Islet of Langerhans (tissue), 1 donor: ENCODE data around the gene FBXO8.
A peak's percentile ranks its signal among the peaks of the same experiment; 100 is the strongest.

Experiments used
- FAIRE-seq: peaks from one replicate; lab custom pipeline; 2011; peaks lifted over from hg19 to GRCh38; lab: Jason Lieb, UNC

Gene FBXO8

GRCh38 chr4:174244441-174244840 is 39.0 kb downstream of the FBXO8 start:
- no peak for FAIRE-seq

- no peak for FAIRE-seq
Observed at GRCh38 chr4:174241162-174241561, 42.3 kb downstream of the FBXO8 start.

- peak; percentile 5 for FAIRE-seq
Observed at GRCh38 chr4:174236359-174236758, 47.1 kb downstream of the FBXO8 start.

DNA sequence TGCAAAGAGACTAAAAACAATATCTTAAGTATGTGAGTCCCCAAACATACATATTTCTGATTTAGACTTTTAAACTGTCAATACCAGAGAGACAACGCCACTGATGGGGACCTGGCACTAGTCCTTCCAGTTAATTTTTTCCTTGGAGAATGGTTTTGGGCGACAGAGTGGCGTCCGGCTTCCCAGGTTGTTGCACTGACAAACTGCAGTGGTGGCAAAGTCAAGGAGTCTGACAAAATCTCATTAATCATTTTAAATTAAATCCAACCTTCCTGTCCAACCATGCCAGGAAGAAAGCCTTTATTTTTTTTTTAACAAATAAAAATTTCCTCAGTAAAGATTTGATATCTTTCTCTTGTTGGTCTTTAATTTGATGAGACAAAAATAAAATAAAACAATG is 52.8 kb downstream of the FBXO8 start:
- no peak for FAIRE-seq

- peak; percentile 89 for FAIRE-seq
Observed at GRCh38 chr4:174230148-174230547, 53.3 kb downstream of the FBXO8 start.

DNA sequence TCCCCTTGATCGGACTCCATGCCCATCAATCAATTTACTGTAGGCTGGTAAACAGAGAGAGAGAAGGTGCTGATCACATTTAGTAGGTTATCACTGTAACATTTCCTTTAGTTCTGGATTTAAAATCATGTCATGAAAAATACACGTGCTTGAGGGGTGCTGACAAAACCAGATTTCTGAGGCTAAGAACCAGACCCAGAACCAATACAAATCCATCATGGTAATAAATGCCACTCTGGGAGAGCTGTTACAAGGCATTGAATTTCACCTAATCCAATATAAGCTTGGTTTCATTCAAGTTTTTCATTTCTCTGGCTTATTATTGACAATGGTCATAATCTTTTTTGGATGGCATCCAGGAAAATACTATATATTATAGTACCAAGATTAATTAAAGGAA is 54.5 kb downstream of the FBXO8 start:
- FAIRE-seq, result no peak

DNA sequence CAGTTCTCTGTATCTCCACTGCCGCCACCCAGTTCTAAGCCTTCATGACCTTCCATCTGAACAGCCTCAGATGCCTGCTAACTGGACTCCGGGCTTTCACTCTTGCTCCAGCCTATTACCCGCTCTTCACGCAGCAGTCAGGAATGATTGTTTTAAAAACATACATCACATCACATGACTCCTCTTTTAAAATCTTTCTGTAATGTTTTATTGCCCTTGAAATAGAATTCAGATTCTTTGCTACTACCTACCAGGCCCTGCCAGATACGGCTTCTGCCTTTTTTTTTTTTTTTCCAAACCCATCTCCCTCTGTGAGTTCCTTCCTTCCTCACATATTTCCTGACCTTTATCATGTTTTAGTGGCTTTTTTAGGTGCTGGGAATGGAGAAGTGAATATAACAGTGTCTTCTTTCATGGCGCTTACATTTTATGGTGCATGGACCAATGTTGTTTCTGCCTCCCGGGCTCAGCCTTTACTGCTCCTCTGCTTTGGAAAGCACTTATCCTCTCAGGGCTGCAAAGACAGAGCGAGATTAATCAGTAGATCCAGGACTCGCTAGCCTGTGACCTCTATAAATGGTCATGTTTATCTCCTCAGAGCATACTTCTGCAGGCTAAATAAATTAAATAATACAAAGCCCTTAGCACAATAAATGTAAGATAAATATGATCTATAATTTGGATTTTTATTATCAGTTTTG is 58.0 kb downstream of the FBXO8 start:
- no peak for FAIRE-seq

- FAIRE-seq, result no peak
Observed at GRCh38 chr4:174224550-174224949, 58.9 kb downstream of the FBXO8 start.

DNA sequence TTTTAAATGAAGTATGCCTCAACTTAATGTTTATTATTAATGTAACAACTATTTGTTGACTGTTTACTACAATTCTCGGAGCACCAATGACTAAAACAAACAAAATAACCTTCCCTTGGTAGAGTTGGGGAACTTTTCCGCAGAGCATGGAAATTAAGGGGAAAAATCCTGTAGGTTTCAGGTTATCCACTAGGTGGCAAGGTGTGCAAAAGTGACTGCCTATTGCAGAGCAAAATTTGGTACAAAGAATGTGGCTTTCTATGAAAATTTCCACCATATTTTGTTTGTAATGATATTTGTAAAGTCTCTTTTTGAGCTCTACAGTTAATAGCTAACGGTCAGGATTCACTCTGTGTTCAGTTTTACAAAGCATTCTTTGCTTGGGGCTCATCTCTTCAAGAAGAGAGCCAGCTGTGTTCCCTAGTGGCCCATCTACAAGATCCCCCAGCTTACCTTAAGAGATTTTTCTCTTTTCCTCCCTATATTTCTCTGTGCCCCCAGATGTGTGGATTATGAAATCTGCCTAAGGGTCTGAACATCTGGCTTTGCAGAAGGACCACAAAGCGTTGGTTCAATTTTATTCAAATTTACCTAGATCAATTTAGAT is 61.1 kb downstream of the FBXO8 start:
- no peak for FAIRE-seq

DNA sequence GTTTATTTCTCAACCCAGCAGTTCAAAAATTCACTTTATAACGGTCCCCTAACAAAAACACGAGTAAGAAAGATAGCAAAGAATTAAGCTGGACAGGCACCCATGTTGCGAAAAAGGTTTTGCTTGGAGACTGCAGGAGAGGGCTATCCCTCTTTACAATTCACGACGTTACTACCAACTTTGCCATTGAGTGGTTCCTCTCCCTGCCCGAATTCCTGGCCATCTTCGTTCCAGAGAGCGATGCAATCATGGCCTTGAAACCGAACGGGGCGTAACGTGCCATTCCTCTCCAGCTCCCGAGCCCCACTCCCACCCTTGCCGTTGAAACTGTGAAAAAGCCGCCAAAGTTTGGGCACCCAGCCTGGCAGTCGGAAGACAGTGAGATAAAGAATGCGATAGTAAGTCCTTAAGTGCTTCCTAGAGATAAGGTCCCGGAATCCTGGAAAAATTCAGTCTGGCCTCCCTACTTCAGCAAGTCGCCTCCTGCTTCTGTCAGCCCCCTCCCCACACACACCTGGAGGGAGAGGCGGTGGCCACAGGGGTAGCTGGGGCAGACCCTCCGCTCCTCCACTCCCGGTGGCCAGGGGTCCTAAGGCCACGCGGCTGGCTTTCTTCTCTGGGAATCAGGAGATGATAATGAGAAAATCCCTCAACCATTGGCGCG is 65.2 kb downstream of the FBXO8 start:
- FAIRE-seq, result no peak

DNA sequence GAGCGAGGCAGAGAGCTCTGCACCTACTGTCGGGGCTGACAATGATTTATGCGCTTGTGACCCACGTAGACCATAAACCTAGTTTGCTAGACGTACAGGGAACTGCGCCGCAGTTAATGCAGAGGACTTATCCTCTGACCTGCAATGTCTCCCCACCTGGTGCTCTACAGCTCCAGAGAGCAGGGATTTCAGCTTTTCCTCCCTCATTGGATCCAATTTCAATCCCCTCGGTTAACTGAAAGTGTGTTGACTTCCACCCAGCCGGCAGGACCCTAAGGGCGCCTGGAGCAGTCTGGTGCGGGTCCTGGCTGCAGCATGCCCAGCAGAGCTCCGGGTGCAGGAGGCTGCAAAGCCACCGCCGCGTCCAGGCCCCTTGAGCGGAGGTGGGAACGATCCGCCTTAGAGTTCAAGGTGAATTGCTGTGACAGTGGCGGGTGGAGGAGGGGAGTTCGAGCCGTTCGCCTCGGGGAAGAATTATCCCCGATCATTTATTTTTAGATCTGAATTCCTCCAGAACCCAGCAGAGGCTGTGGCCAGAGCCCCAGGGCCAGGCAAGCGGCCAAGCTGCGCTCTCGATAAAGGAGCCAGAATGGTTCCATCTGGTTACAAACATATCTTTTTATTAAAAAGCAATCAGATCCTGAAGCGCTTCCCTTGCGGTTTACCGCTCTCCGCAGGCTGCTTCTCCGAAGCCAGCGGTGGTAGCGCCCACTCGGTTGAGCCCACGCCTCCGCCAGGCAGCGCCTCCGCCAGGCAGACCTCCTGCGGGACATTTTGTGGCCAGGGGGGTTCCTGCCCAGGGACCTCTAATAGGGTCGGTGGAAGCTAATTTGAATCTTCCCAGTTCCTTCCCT is 66.0 kb downstream of the FBXO8 start:
- no peak for FAIRE-seq

GRCh38 chr4:174216799-174217272 is 66.6 kb downstream of the FBXO8 start:
- FAIRE-seq, result no peak

DNA sequence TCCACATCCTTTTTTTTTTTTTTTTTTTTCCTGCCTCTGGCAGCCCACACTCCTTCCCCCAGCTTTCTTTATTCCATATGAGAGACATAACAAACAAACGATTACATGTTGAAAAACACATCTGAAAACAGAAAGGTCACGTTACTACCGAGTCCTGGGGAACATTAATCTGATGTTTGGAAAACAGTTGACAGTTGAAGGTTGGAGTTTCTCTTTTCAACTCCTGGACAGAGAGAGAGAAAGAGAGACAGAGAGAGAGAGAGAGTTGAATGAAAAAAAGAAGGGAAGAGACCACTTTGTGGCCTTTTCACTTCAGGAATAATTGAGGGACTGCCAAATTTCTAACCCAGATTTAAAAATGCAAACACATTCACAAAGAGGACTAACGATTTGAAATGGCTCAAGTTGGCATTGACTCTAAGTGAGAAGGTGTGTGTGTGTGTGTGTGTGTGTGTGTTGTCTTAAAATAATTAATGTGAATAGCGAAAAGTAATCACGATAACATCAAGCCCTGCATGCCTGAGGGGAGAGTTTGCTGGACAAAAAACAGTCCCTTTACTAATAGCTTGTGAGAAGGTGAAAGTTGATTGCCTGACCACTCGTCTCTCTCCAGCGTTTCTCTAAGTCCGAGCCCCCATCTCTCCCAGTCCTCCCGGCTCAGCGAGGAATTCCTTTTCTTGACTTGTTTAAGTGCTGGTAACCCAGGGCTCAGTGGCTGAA is 67.3 kb downstream of the FBXO8 start:
- FAIRE-seq, result no peak

- peak; percentile 88 for FAIRE-seq
Observed at GRCh38 chr4:174215057-174215456, 68.4 kb downstream of the FBXO8 start.

DNA sequence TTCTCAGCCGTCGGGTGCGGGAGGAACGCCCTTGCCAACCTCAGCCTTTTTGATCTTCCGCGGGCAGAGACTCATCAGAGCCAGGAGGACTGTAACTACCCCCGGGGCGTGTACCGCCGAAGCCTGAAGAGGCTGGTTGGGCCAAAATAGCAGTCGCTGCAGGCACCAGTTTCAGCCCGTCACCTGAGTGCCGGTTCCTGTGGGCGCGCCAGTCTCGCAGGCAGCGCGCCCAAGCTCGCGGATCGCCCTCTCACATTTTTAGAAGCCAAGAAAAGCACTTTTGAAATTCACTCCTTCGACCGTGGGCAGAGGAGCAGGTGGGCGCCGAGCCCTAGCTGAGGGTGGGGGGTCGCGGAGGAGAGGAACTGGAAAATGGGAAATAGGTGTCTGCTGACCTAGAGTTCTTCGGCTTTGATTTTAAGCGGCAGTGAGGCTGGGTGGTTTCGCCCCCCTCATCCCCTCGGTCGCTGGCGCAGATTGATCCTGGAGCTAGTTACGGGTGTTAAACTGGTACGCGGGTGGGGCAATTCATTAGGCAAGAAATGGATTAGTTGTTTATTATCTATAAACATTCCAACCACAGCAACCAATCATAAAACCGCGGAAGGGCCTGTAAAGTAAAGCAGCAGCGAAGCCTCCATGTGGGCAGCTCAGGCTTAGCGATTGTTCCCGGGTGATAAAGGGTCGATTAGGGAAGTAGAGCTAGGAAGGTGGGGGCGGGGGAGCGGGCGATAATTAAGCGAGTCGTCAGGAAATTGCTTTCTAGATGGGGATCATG is 69.2 kb downstream of the FBXO8 start:
- no peak for FAIRE-seq

- no peak for FAIRE-seq
Observed at GRCh38 chr4:174213731-174214100, 69.8 kb downstream of the FBXO8 start.

- no peak for FAIRE-seq
Observed at GRCh38 chr4:174212061-174212460, 71.4 kb downstream of the FBXO8 start.

DNA sequence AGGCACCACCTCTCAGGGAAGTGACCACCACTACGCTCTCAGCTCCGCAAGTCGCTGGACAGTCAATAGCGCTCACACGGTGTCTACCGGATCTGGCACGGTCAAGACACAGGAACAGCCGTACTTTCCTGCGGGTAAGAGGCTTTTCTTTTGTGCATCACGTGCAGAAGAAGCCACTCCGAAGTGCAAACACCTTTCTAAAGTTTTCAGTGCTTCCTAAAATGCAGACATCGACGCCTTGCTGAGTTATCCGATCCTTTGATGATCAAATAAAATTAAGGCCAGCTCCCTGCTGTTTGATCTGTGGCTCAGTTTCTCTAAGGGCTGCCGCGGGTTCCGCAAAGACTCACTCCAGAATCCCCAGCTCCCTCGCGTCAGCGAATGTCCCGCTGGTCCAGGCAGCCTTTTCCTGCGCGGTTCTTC is 71.8 kb downstream of the FBXO8 start:
- no peak for FAIRE-seq

DNA sequence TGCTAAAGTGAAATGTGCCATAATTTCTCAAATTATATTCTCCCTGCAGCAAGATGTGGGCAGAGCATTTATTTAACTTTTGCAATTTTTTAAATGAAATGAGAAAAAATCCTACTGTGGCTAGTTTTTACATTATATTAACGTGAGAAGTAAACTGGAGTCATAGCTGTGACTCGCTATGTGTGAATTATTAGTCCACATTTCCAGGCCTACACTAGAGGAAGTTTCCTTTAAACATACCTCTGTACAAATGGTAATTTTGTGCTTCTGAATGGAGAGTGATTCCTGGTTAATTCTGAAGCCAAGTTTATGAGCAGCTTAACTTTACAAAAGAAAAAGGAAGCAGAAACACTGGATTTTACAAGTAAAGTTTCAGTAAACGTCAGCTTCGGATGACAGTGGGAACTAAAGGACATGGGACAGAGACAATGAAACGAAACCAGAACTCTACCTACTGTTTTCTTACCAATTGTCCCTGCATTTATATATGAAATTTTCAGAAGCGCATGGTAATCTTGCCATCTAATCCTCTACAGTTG is 72.4 kb downstream of the FBXO8 start:
- FAIRE-seq, result no peak

GRCh38 chr4:174210354-174210753 is 73.1 kb downstream of the FBXO8 start:
- no peak for FAIRE-seq

GRCh38 chr4:174209341-174209740 is 74.1 kb downstream of the FBXO8 start:
- FAIRE-seq, result no peak
